ENCODE data around the gene CABYR. TPM values are rescaled to one million over a fixed set of nuclear protein-coding genes. Genes with fewer than 3 reads are reported as not detected.
A peak's percentile ranks its signal among the peaks of the same experiment; 100 is the strongest.

CABYR gene
- total and polyA plus RNA-seq, 7 donors = 0.04 to 1.2 (median 0.21) TPM; not detected in 4

DNA sequence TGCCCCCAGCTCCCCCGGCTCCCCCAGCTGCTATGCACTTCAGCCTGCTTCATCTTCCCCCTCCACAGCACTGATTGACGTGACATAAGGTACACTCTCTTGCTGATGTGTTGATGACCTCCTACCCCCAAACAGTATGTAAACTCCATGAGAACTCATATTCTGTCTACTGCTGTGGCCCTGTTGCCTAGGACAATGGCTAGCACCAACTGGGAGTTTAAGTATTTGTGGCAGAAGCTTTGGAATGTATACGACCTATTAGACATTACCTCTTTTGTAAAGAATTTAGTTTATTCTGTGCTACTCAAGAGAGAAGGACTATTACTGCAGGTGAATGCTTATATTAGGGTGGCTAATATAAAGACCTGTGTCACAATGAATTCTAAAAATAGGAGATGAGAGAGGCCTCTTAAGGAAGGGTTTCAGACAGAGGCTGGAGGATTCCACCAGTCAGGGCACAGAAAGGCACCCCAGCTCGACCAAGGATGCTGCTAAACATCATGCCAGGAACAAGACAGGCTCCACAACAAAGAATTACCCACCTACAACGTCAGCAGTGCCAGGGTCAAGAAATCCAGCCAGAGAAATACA lies 60.6 kb downstream of the CABYR start:
- Histone ChIP-seq H3K4me1 (peaks cover 49% of the 10 kb centered on the region), H3K27me3 (ENCODE audit: insufficient read depth in 3 of 3, low read length in 2 of 3) (no peaks in the 10 kb centered on the region), H3K4me3 (no peak overlapping the region), H3K9me3 (no peaks in the 10 kb centered on the region), H3K27ac (peak overlapping the region; percentile 74), H3K36me3 (ENCODE audit: insufficient read depth in 1 of 2, low read depth in 1 of 2) (no peaks in the 10 kb centered on the region)
- intact Hi-C loops (cut with DNase I) = no loop called here
- DNase-seq (no peak), ATAC-seq (peak; percentile 58 to 77 (median 68))
- TF ChIP-seq, protein P1, sequence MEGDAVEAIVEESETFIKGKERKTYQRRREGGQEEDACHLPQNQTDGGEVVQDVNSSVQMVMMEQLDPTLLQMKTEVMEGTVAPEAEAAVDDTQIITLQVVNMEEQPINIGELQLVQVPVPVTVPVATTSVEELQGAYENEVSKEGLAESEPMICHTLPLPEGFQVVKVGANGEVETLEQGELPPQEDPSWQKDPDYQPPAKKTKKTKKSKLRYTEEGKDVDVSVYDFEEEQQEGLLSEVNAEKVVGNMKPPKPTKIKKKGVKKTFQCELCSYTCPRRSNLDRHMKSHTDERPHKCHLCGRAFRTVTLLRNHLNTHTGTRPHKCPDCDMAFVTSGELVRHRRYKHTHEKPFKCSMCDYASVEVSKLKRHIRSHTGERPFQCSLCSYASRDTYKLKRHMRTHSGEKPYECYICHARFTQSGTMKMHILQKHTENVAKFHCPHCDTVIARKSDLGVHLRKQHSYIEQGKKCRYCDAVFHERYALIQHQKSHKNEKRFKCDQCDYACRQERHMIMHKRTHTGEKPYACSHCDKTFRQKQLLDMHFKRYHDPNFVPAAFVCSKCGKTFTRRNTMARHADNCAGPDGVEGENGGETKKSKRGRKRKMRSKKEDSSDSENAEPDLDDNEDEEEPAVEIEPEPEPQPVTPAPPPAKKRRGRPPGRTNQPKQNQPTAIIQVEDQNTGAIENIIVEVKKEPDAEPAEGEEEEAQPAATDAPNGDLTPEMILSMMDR (IDR thresholded peaks at IDR 0.05) = no peak
- WGBS, 3 donors = 64 to 80% (median 64%) methylated on average over 5 of the region's 5 CpGs

DNA sequence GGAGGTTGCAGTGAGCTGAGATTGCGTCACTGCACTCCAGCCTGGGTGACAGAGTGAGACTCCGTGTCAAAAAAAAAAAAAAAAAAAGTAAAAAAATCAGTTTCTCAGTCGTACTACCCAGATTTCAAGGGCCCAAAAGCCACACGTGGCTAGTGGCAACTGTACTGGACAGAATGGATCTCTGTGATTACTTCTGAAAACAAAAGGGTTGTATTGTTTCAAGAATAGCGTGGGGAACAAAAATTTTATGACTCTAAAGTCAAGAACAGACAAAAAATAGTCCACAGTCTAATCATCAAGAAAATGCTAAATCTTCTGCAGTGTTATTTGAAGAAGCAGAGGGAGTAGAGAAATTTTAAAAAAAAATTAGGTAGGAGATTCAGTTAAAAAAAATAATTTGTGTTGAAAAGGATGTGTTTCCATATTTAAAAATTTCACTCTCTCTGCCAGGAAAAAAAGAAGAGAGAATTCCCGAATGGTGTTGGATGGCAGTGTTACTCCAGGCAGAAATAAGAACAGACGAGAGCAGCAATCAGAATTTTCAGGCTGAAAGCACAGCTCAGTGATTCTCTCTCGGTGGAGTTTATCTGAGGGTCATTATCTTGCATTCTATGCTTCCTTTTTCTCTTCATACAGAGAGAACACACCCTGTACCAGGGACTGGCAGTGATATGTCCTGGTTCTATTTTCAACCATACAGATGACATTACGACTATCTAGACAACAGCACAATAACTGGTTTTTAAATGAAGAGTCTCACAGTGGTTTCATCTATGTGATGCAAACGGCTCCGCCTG lies 61.8 kb downstream of the CABYR start:
- Histone ChIP-seq H3K27ac (peak overlapping the region; percentile 74), H3K4me3 (no peak overlapping the region), H3K4me1 (peaks cover 49% of the 10 kb centered on the region), H3K36me3 (ENCODE audit: insufficient read depth in 1 of 2, low read depth in 1 of 2) (no peaks in the 10 kb centered on the region), H3K27me3 (ENCODE audit: insufficient read depth in 3 of 3, low read length in 2 of 3) (no peaks in the 10 kb centered on the region), H3K9me3 (no peaks in the 10 kb centered on the region)
- intact Hi-C loops (cut with DNase I) = no loop called here
- 47 to 61% (median 49%) methylated on average over 11 of the region's 11 CpGs for WGBS, 3 donors
- DNase-seq = no peak
- TF ChIP-seq, protein P1 (IDR thresholded peaks at IDR 0.05) = no peak
- ATAC-seq = peak in 1 of 4 donors; percentile 49

DNA sequence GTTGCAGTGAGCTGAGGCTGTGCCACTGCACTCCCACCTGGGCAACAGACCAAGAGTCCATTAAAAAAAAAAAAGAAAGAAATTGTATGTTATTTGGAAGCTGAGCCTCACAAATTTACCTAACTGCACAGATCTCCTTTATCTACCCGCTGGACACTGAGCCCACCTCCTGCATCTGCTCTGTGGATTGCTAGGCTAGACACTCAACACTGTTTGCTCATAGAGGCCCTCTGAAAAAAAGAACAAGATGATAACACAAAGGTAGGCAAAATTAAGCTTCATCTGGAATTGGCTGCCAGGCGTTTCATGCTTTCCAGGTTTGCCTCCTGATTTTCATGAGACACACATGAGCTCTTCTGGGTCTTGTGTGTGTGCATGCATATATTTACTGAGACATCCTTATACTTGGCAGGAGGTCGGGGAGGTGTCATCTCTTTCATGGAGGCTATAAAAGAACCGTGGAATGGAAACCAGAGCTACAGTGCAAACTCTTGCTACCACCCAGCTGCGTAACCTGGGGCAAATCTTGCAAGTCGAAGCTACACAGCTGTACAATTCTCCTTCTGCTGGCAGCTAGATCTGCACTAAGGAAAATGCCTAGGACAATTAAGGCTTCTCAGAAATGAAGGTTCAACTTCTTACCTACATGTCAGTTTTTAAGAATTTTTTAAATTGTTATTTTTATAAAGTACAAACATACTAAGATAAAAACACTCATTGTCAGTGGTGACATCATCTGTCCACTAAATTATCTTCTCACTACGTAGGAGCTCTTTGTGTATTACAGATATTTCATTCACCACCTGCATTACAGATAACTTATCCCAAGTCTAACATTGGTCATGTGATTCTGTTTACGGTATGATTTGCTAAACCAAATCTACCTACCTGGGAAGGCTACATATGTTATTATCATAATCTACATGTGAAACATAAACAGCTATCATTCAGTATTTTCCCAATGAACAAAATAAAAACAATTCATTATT lies 63.1 kb downstream of the CABYR start:
- Histone ChIP-seq H3K9me3 (no peaks in the 10 kb centered on the region), H3K27ac (peak overlapping the region; percentile 74), H3K27me3 (ENCODE audit: insufficient read depth in 3 of 3, low read length in 2 of 3) (no peaks in the 10 kb centered on the region), H3K36me3 (ENCODE audit: insufficient read depth in 1 of 2, low read depth in 1 of 2) (no peaks in the 10 kb centered on the region), H3K4me3 (no peak overlapping the region), H3K4me1 (peaks cover 39% of the 10 kb centered on the region)
- intact Hi-C loops (cut with DNase I) = no loop called here
- peak in 2 of 4 donors; percentile 19 to 39 for ATAC-seq
- TF ChIP-seq, protein P1 (IDR thresholded peaks at IDR 0.05) = no peak
- 58 to 76% (median 61%) methylated on average over 8 of the region's 8 CpGs for WGBS, 3 donors
- DNase-seq = no peak

DNA sequence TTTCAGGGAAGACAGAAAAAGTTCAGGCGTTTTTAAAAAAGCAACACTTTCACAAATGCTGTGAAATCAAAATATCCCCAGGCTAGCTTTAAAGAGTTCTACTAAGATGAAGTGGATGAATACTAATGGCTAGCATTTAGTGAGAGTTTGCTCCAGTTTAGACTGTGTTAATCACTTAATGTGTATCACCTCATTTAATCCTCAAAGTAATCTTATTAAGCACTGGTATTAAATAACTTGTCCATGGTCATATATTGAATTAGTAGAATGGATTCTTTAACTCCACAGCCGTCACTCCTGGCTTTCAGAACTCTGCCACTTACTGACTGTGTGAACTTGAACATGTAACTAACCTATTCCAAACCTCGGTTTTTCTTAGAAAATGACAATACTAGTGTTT lies 66.0 kb downstream of the CABYR start:
- TF ChIP-seq, protein P1 (IDR thresholded peaks at IDR 0.05) = no peak
- H3K4me1 ChIP-seq = peaks cover 21% of the 10 kb centered on the region
- no peak overlapping the region for H3K27ac ChIP-seq
- H3K27me3 ChIP-seq (ENCODE audit: insufficient read depth in 3 of 3, low read length in 2 of 3) = no peaks in the 10 kb centered on the region
- DNase-seq (no peak), ATAC-seq (no peak)
- intact Hi-C loops (cut with DNase I) = no loop called here
- 79 to 88% (median 80%) methylated on average over 3 of the region's 3 CpGs for WGBS, 3 donors
- no peaks in the 10 kb centered on the region for H3K36me3 ChIP-seq (ENCODE audit: insufficient read depth in 1 of 2, low read depth in 1 of 2)
- no peak overlapping the region for H3K4me3 ChIP-seq
- H3K9me3 ChIP-seq = no peaks in the 10 kb centered on the region
